Measurements from ENCODE around the gene SGSM2. TPM values are rescaled to one million over a fixed set of nuclear protein-coding genes. Genes with fewer than 3 reads are reported as not detected.

The SGSM2 gene
- total RNA-seq, 1 experiment from 2014 or later = 62.0 TPM

GRCh38 chr17:2406903-2407790 is 69.8 kb downstream of the SGSM2 start:
- TSS peak; percentile 15 for BruUV-seq (replicated peaks)

DNA sequence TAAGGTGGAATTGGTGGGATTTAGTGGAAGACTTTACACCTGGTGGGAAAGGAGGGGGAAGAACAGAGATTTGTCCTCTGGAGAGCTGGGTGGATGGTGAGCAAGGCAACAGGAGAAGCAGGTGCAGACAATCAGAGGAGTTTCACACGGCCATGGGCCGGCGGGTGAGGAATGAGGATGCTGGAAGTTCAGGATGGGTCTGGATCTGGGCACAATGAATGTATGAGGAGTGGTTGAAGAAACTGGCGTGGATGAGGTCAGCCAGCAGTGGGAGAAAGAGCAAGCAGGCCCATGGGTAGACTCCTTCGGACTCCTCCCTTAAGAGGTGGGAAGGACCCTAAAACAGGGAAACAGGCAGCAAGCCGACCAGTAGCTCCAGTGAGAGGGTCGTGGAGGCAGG is 73.7 kb downstream of the SGSM2 start:
- H3K36me3 ChIP-seq (ENCODE audit: low read depth) = no peaks in the 10 kb centered on the region
- ChIA-PET CTCF (interaction anchor here (0.7 kb wide), 1 partner anchor 274 kb away, joined by 3 read pairs; no protein-coding TSS in a partner anchor), POLR2A (ENCODE audit: unreplicated experiment) (no interaction called here)
- TF ChIP-seq EZH2 (IDR thresholded peaks at IDR 0.05; ENCODE audit: low read depth) (no peak), CTCF (conservative IDR thresholded peaks at IDR 0.05) (no peak)
- no peak for DNase-seq
- H3F3A ChIP-seq (ENCODE audit: insufficient read depth, low read depth) = peaks cover 41% of the 10 kb centered on the region
- H3K27me3 ChIP-seq (ENCODE audit: insufficient read depth, low read depth) = no peaks in the 10 kb centered on the region
- no peaks in the 10 kb centered on the region for H3K9me2 ChIP-seq (ENCODE audit: insufficient read depth)
- intact Hi-C loops (cut with micrococcal nuclease; ENCODE audit: unreplicated experiment) = no loop called here
- H3K27ac ChIP-seq = no peak overlapping the region
- H2AFZ ChIP-seq = no peak overlapping the region
- peaks cover 22% of the 10 kb centered on the region for H3K4me1 ChIP-seq (replicated peaks; ENCODE audit: insufficient read depth)
- BruUV-seq (replicated peaks) = no TSS peak
- no peaks in the 10 kb centered on the region for H3K9me3 ChIP-seq (ENCODE audit: insufficient read depth, low read depth)
- H4K20me1 ChIP-seq (ENCODE audit: insufficient read depth) = no peaks in the 10 kb centered on the region
- no peak overlapping the region for H3K4me2 ChIP-seq
- H3K4me3 ChIP-seq = no peak overlapping the region
- peaks cover 4% of the 10 kb centered on the region for H3K79me2 ChIP-seq (ENCODE audit: low read depth)

More at GRCh38 chr17:2406903-2407790, 69.8 kb downstream of the SGSM2 start:
- H3K4me2 ChIP-seq = peak overlapping the region; percentile 80
- H3K79me2 ChIP-seq (ENCODE audit: low read depth) = peaks cover 7% of the 10 kb centered on the region; the same call in 1 of the 2 replicates
- intact Hi-C loops (cut with micrococcal nuclease; ENCODE audit: unreplicated experiment) = loop anchor here (1.0 to 10.0 kb wide), 6 partner anchors 8 to 1260 kb away; partner anchors contain the start of genes EMC6, OVCA2, RILP and SCARF1
- POLR2A ChIA-PET (ENCODE audit: unreplicated experiment) = interaction anchor here (0.5 to 1.5 kb wide), 18 partner anchors 10 to 1260 kb away, joined by 3 to 31 read pairs (median 5); no protein-coding TSS in a partner anchor
- no peaks in the 10 kb centered on the region for H4K20me1 ChIP-seq (ENCODE audit: insufficient read depth)
- H3K9me2 ChIP-seq (ENCODE audit: insufficient read depth) = no peaks in the 10 kb centered on the region
- H2AFZ ChIP-seq = no peak overlapping the region
- H3F3A ChIP-seq (ENCODE audit: insufficient read depth, low read depth) = peaks cover 65% of the 10 kb centered on the region
- peak overlapping the region; percentile 37; the same call in 1 of the 2 replicates for H3K4me3 ChIP-seq
- DNase-seq = peak; percentile 95 to 99
- H3K4me1 ChIP-seq (replicated peaks; ENCODE audit: insufficient read depth) = peaks cover 54% of the 10 kb centered on the region
- TF ChIP-seq EZH2 (IDR thresholded peaks at IDR 0.05; ENCODE audit: low read depth) = no peak
- TF ChIP-seq CTCF (conservative IDR thresholded peaks at IDR 0.05) = no peak
- peak overlapping the region; percentile 98 for H3K27ac ChIP-seq
- H3K36me3 ChIP-seq (ENCODE audit: low read depth) = no peaks in the 10 kb centered on the region
- H3K9me3 ChIP-seq (ENCODE audit: insufficient read depth, low read depth) = no peaks in the 10 kb centered on the region
- H3K27me3 ChIP-seq (ENCODE audit: insufficient read depth, low read depth) = no peaks in the 10 kb centered on the region
- CTCF ChIA-PET = interaction anchor here (0.5 to 2.1 kb wide), 7 partner anchors 9 to 477 kb away, joined by 3 to 13 read pairs (median 3); no protein-coding TSS in a partner anchor

GRCh38 chr17:2412561-2413021 is 75.3 kb downstream of the SGSM2 start:
- ChIA-PET POLR2A (ENCODE audit: unreplicated experiment) (interaction anchor here (0.5 to 0.7 kb wide), 3 partner anchors 20 to 109 kb away, joined by 3 read pairs; partner anchors contain the start of genes SMG6 and SRR), CTCF (interaction anchor here (0.8 kb wide), 1 partner anchor 30 kb away, joined by 6 read pairs; no protein-coding TSS in a partner anchor)
- peaks cover 9% of the 10 kb centered on the region for H3K4me1 ChIP-seq (replicated peaks; ENCODE audit: insufficient read depth)
- H3K9me3 ChIP-seq (ENCODE audit: insufficient read depth, low read depth) = no peaks in the 10 kb centered on the region
- no TSS peak for BruUV-seq (replicated peaks)
- intact Hi-C loops (cut with micrococcal nuclease; ENCODE audit: unreplicated experiment) = no loop called here
- no peak overlapping the region for H3K27ac ChIP-seq
- peaks cover 4% of the 10 kb centered on the region for H3K79me2 ChIP-seq (ENCODE audit: low read depth)
- H3K9me2 ChIP-seq (ENCODE audit: insufficient read depth) = no peaks in the 10 kb centered on the region
- H4K20me1 ChIP-seq (ENCODE audit: insufficient read depth) = no peaks in the 10 kb centered on the region
- peaks cover 37% of the 10 kb centered on the region for H3F3A ChIP-seq (ENCODE audit: insufficient read depth, low read depth)
- no peak overlapping the region for H3K4me3 ChIP-seq
- no peak overlapping the region for H2AFZ ChIP-seq
- H3K4me2 ChIP-seq = no peak overlapping the region
- no peaks in the 10 kb centered on the region for H3K36me3 ChIP-seq (ENCODE audit: low read depth)
- H3K27me3 ChIP-seq (ENCODE audit: insufficient read depth, low read depth) = no peaks in the 10 kb centered on the region
- TF ChIP-seq CTCF (conservative IDR thresholded peaks at IDR 0.05) = no peak
- DNase-seq = no peak
